Measurements from ENCODE around the gene NCAM2.

GRCh38 chr21:21341041-21341440 lies 342.8 kb downstream of the NCAM2 start:
- TF ChIP-seq POLR2A (IDR thresholded peaks at IDR 0.05), result no peak
- TF ChIP-seq, protein P1, sequence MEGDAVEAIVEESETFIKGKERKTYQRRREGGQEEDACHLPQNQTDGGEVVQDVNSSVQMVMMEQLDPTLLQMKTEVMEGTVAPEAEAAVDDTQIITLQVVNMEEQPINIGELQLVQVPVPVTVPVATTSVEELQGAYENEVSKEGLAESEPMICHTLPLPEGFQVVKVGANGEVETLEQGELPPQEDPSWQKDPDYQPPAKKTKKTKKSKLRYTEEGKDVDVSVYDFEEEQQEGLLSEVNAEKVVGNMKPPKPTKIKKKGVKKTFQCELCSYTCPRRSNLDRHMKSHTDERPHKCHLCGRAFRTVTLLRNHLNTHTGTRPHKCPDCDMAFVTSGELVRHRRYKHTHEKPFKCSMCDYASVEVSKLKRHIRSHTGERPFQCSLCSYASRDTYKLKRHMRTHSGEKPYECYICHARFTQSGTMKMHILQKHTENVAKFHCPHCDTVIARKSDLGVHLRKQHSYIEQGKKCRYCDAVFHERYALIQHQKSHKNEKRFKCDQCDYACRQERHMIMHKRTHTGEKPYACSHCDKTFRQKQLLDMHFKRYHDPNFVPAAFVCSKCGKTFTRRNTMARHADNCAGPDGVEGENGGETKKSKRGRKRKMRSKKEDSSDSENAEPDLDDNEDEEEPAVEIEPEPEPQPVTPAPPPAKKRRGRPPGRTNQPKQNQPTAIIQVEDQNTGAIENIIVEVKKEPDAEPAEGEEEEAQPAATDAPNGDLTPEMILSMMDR (IDR thresholded peaks at IDR 0.05), result no peak

Data from esophagus squamous epithelium (tissue), 4 donors.